SK-N-MC (cell line): ENCODE results near the gene ADH5.

Source experiments
- EZH2 ChIP-seq: fragments of 200-600 bp; sonication (generic); IDR thresholded peaks from one replicate; pipeline ENCODE4 v1.6.1; 2017; ENCODE audit warnings: antibody characterized with exemption
- FOXP2 ChIP-seq: optimal IDR thresholded peaks from 2 replicates; pipeline ENCODE3; 2011; ENCODE audit warnings: mild to moderate bottlenecking, moderate library complexity; ENCODE audit not compliant: insufficient read depth; ENCODE audit errors: extremely low read length, control extremely low read depth
- POLR2AphosphoS5 ChIP-seq: IDR thresholded peaks from 2 replicates; pipeline ENCODE4 v1.6.1; 2012; ENCODE audit warnings: mild to moderate bottlenecking, low read depth, low read length, borderline replicate concordance

GRCh38 chr4:99076292-99076976 lies 12.2 kb downstream of the ADH5 start:
- no peak for TF ChIP-seq EZH2
- TF ChIP-seq POLR2AphosphoS5: no peak
- no peak for TF ChIP-seq FOXP2
